GM23248 (cell line): ENCODE data around the gene CCT2. TPM values are rescaled to one million over a fixed set of nuclear protein-coding genes. Genes with fewer than 3 reads are reported as not detected.
"Not testable (repeated sequence)": the region's sequence is repeated elsewhere in the genome, so short reads cannot be mapped to it uniquely, and the experiment has no call there.

ENCODE experiments used
- DNase-seq: peaks from one replicate; pipeline ENCODE4 v3.0.0-alpha.2; 2015
- H2AFZ ChIP-seq: fragments of 200-600 bp; sonication (generic); 2 replicates; pipeline ENCODE4 v1.6.1; 2016; ENCODE audit warnings: antibody characterized with exemption
- H3F3A ChIP-seq: fragments of 200-600 bp; sonication (generic); 2 replicates; pipeline ENCODE4 v1.6.1; 2016; ENCODE audit warnings: mild to moderate bottlenecking, antibody characterized with exemption, mixed run types; ENCODE audit not compliant: insufficient read depth
- H3K27ac ChIP-seq: fragments of 200-600 bp; sonication (generic); 2 replicates; pipeline ENCODE4 v1.5.1; 2016; ENCODE audit warnings: mild to moderate bottlenecking
- H3K27me3 ChIP-seq: fragments of 200-600 bp; sonication (generic); replicated peaks from 2 replicates; pipeline ENCODE4 v1.6.1; 2016; ENCODE audit warnings: mild to moderate bottlenecking; ENCODE audit not compliant: insufficient read depth
- H3K36me3 ChIP-seq: fragments of 200-600 bp; sonication (generic); 2 replicates; pipeline ENCODE4 v1.6.1; 2016; ENCODE audit warnings: low read depth, mild to moderate bottlenecking
- H3K4me1 ChIP-seq: fragments of 200-600 bp; sonication (generic); 2 replicates; pipeline ENCODE4 v1.6.1; 2016; ENCODE audit warnings: mild to moderate bottlenecking; ENCODE audit not compliant: insufficient read depth
- H3K4me2 ChIP-seq: fragments of 200-600 bp; sonication (generic); one replicate; pipeline ENCODE4 v1.6.1; 2016; ENCODE audit warnings: mild to moderate bottlenecking; ENCODE audit not compliant: unreplicated experiment
- H3K4me3 ChIP-seq: fragments of 200-600 bp; sonication (generic); 2 replicates; pipeline ENCODE4 v1.5.1; 2016; ENCODE audit warnings: mild to moderate bottlenecking
- H3K79me2 ChIP-seq: fragments of 200-600 bp; sonication (generic); 2 replicates; pipeline ENCODE4 v1.6.1; 2016; ENCODE audit warnings: mild to moderate bottlenecking; ENCODE audit not compliant: insufficient read depth
- H3K9ac ChIP-seq: fragments of 200-600 bp; sonication (generic); 2 replicates; pipeline ENCODE4 v1.6.1; 2016; ENCODE audit warnings: mild to moderate bottlenecking
- H3K9me2 ChIP-seq: fragments of 200-600 bp; sonication (generic); 2 replicates; pipeline ENCODE4 v1.6.1; 2016; ENCODE audit warnings: mixed run types, mild to moderate bottlenecking, moderate library complexity; ENCODE audit not compliant: insufficient read depth
- H3K9me3 ChIP-seq: fragments of 200-600 bp; sonication (generic); one replicate; pipeline ENCODE4 v1.6.1; 2017; ENCODE audit warnings: low read depth
- H4K20me1 ChIP-seq: fragments of 200-600 bp; sonication (generic); 2 replicates; pipeline ENCODE4 v1.6.0; 2016; ENCODE audit not compliant: insufficient read depth
- EZH2 ChIP-seq: fragments of 200-600 bp; sonication (generic); IDR thresholded peaks from 2 replicates; pipeline ENCODE4 v1.6.1; 2018; ENCODE audit warnings: antibody characterized with exemption, mild to moderate bottlenecking; ENCODE audit not compliant: insufficient read depth, poor library complexity, severe bottlenecking
- EZH2phosphoT487 ChIP-seq: fragments of 200-600 bp; sonication (generic); IDR thresholded peaks from 2 replicates; pipeline ENCODE4 v1.6.1; 2018; ENCODE audit warnings: antibody characterized with exemption, moderate library complexity, mild to moderate bottlenecking, low read depth; ENCODE audit not compliant: insufficient read depth
- WGBS, 2 experiments: methylation state at CpG; one replicate each; pipeline ENCODE4 v1.1.6; 2015 to 2017; ENCODE audit warnings: low lambda C conversion rate in 2 of 2, low coverage in 1 of 2; ENCODE audit errors: missing lambda C conversion rate in 2 of 2; 5-methylcytosine and 5-hydroxymethylcytosine counted together
- in situ Hi-C: fragments of 300-500 bp; cut with MboI; formaldehyde crosslinking; loops from 2 replicates; pipeline ENCODE4 v1.15.0; 2020
- polyA plus RNA-seq: library from polyadenylated mRNA; unstranded; fragments of >200 nt; fragmentation: Nextera tagmentation; extraction: Ambion mirVana; gene quantifications from 2 replicates; pipeline ENCODE4 v1.2.1, GENCODE V29; 2016
- total RNA-seq: library from RNA; depleted of rRNA; stranded (reverse); fragments of >200 nt; shearing (Covaris generic); gene quantifications from 2 replicates; pipeline ENCODE4 v1.2.3, GENCODE V29; 2014

The CCT2 gene
- total and polyA plus RNA-seq, 2 experiments from 2014 or later, result 157 to 171 TPM

DNA sequence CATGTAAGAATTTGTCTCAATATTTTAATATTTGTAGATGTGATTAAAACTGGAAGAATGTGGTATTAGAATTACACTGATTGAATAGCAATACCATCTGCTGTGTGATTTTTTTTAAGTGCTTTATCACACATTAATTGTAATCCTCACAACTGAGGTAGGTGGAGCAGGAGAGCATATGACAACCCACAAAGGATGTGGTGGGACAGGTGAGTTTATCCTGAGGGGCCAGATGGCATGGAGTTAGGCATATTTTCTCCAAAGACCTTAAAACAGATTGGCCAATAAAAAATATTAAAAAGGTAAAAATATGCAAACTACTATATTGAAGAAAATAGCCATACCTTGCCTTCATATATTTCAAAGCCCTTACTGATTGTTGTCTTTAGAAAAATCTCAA lies 17.7 kb downstream of the CCT2 start:
- Histone ChIP-seq H3K9me3 (no peaks in the 10 kb centered on the region), H3K79me2 (no peaks in the 10 kb centered on the region), H3K4me2 (no peak overlapping the region), H3F3A (peaks cover 38% of the 10 kb centered on the region), H2AFZ (no peak overlapping the region), H3K36me3 (peaks cover 54% of the 10 kb centered on the region), H3K9ac (no peak overlapping the region), H3K4me1 (no peaks in the 10 kb centered on the region), H4K20me1 (no peaks in the 10 kb centered on the region), H3K9me2 (no peaks in the 10 kb centered on the region), H3K27ac (no peak overlapping the region), H3K4me3 (no peak overlapping the region), H3K27me3 (no peaks in the 10 kb centered on the region)
- TF ChIP-seq EZH2 (no peak), EZH2phosphoT487 (no peak)
- in situ Hi-C loops, result no loop called here
- DNase-seq, result no peak

DNA sequence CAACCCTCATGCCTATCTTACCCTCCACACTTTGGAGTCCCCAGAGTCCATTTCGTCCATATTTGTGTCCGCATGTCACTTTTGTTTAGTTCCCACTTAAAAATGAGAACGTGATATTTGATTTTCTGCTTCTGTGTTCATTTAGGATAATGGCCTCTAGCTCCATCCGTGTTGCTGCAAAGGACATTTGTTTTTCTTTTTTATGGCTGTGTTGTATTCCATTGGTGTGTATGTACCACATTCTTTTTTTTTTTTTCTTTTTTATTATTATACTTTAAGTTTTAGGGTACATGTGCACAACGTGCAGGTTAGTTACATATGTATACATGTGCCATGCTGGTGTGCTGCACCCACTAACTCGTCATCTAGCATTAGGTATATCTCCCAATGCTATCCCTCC lies 18.3 kb downstream of the CCT2 start:
- H2AFZ ChIP-seq, H3K9me3 ChIP-seq, H3K27me3 ChIP-seq, H3K4me3 ChIP-seq, H3K4me1 ChIP-seq, H3K4me2 ChIP-seq, DNase-seq, H3K27ac ChIP-seq, in situ Hi-C loops, H4K20me1 ChIP-seq, H3K9me2 ChIP-seq, H3K9ac ChIP-seq, H3K79me2 ChIP-seq: not testable (repeated sequence)
- peaks cover 48% of the 10 kb centered on the region for H3K36me3 ChIP-seq
- H3F3A ChIP-seq, result peaks cover 33% of the 10 kb centered on the region
- 96 to 98% methylated on average over 5 to 6 of the region's 6 CpGs for WGBS, 2 experiments

DNA sequence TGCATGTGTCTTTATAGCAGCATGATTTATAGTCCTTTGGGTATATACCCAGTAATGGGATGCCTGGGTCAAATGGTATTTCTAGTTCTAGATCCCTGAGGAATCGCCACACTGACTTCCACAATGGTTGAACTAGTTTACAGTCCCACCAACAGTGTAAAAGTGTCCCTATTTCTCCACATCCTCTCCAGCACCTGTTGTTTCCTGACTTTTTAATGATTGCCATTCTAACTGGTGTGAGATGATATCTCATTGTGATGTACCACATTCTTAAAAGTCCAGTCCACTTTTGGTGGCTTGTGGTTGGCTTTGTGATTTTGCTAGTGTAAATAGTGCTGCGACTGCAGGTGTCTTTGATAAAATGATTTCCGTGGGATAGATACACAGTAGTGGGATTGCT lies 19.0 kb downstream of the CCT2 start:
- in situ Hi-C loops, H3K9me2 ChIP-seq, H3K27me3 ChIP-seq, H3K4me2 ChIP-seq, H3K9ac ChIP-seq, H2AFZ ChIP-seq, H3K4me3 ChIP-seq, H3K4me1 ChIP-seq, H3K27ac ChIP-seq, DNase-seq, H4K20me1 ChIP-seq, H3K9me3 ChIP-seq, H3K79me2 ChIP-seq: not testable (repeated sequence)
- 80 to 81% methylated on average over 2 to 3 of the region's 3 CpGs for WGBS, 2 experiments
- H3F3A ChIP-seq, result peaks cover 28% of the 10 kb centered on the region
- H3K36me3 ChIP-seq, result peaks cover 42% of the 10 kb centered on the region

DNA sequence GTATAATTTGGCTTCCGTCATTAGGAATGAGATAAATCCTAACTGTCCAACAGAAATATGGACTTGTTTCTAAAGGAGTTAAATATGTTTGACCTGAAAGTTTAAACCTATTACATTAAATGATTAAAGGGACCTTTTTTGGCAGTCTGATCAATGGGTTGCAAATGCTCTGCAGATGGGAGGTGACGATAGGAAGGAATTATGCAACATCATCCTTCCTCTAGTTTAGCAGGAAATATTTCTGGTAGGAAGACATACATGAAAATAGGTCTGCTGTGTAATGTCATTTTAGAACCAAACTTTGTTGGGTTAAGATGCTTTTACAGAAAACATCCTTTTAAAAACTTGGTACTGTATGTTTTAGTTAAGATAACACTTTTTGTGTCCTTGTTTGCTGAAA lies 22.9 kb downstream of the CCT2 start:
- in situ Hi-C loops, result no loop called here
- Histone ChIP-seq H3K9me2 (no peaks in the 10 kb centered on the region), H3K9me3 (no peaks in the 10 kb centered on the region), H3F3A (peaks cover 6% of the 10 kb centered on the region; the same call in 1 of the 2 replicates), H3K27me3 (peaks cover 4% of the 10 kb centered on the region), H3K79me2 (no peaks in the 10 kb centered on the region), H2AFZ (no peak overlapping the region), H3K4me2 (no peak overlapping the region), H3K27ac (no peak overlapping the region), H3K4me3 (no peak overlapping the region), H3K4me1 (no peaks in the 10 kb centered on the region), H3K36me3 (peaks cover 5% of the 10 kb centered on the region; the same call in 1 of the 2 replicates), H3K9ac (no peak overlapping the region), H4K20me1 (no peaks in the 10 kb centered on the region)
- no peak for DNase-seq
- no peak for TF ChIP-seq EZH2phosphoT487
- no peak for TF ChIP-seq EZH2
- 72 to 78% methylated on average over 2 of the region's 2 CpGs for WGBS, 2 experiments

DNA sequence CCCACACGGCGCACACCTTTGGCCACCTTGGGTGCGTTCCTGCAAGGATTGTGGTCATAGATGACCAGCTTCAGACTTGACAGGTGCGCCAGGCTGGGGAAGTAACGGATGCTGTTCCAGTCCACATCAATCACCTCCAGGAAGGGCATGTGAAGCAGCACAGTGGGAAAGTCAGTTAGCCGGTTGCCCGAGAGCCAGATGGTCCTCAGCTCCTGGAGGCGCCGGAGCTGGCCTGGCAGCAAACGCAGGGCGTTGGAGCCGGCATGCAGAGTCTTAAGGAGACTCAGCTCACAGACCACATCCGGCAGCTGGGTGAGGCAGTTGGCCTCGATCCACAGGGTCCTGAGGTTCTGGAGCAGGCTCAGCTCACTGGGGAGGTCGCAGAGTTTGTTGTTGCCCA lies 24.9 kb downstream of the CCT2 start:
- no peaks in the 10 kb centered on the region for H3K79me2 ChIP-seq
- no peaks in the 10 kb centered on the region for H4K20me1 ChIP-seq
- H3K4me2 ChIP-seq, result no peak overlapping the region
- H3K9ac ChIP-seq, result no peak overlapping the region
- in situ Hi-C loops, result no loop called here
- H3K9me2 ChIP-seq, result no peaks in the 10 kb centered on the region
- no peak for DNase-seq
- peaks cover 4% of the 10 kb centered on the region for H3K27me3 ChIP-seq
- WGBS, 2 experiments, result 82 to 88% methylated on average over 15 of the region's 15 CpGs
- H3K36me3 ChIP-seq, result no peaks in the 10 kb centered on the region
- no peak for TF ChIP-seq EZH2
- no peak for TF ChIP-seq EZH2phosphoT487
- H3F3A ChIP-seq, result peaks cover 6% of the 10 kb centered on the region; the same call in 1 of the 2 replicates
- no peak overlapping the region for H2AFZ ChIP-seq
- no peak overlapping the region for H3K27ac ChIP-seq
- H3K4me3 ChIP-seq, result no peak overlapping the region
- no peaks in the 10 kb centered on the region for H3K9me3 ChIP-seq
- H3K4me1 ChIP-seq, result no peaks in the 10 kb centered on the region
